ENCODE results near the gene ZSWIM7.

ZSWIM7 gene

GRCh38 chr17:15928286-15928785 lies 71.2 kb downstream of the ZSWIM7 start:
- DNase-seq, result no peak

Measured in activated gamma-delta T cell (primary cell).